ENCODE results near the gene NMB.
A peak's percentile ranks its signal among the peaks of the same experiment; 100 is the strongest.
"Not testable (repeated sequence)": the region's sequence is repeated elsewhere in the genome, so short reads cannot be mapped to it uniquely, and the experiment has no call there.

Gene NMB

GRCh38 chr15:84696757-84697156 lies 38.8 kb upstream of the NMB start:
- no peaks in the 10 kb centered on the region for H3K4me1 ChIP-seq
- no peak for DNase-seq
- H3K36me3 ChIP-seq: peaks cover 6% of the 10 kb centered on the region; the same call in 1 of the 2 replicates
- no peaks in the 10 kb centered on the region for H3K27me3 ChIP-seq
- no peak overlapping the region for H3K4me3 ChIP-seq (ENCODE audit: low read depth, low read length)
- no peak for TF ChIP-seq CTCF (IDR thresholded peaks at IDR 0.05; ENCODE audit: low read depth, low read length)
- no peaks in the 10 kb centered on the region for H3K9me3 ChIP-seq

GRCh38 chr15:84690342-84690741 lies 32.3 kb upstream of the NMB start:
- no peaks in the 10 kb centered on the region for H3K27me3 ChIP-seq
- peaks cover 36% of the 10 kb centered on the region for H3K36me3 ChIP-seq
- H3K4me1 ChIP-seq: no peaks in the 10 kb centered on the region
- H3K9me3 ChIP-seq: no peaks in the 10 kb centered on the region; the same call in 1 of the 2 replicates
- no peak for DNase-seq
- no peak overlapping the region for H3K4me3 ChIP-seq (ENCODE audit: low read depth, low read length)
- no peak for TF ChIP-seq CTCF (IDR thresholded peaks at IDR 0.05; ENCODE audit: low read depth, low read length)

- H3K27me3 ChIP-seq: no peaks in the 10 kb centered on the region
- no peak overlapping the region for H3K4me3 ChIP-seq (ENCODE audit: low read depth, low read length)
- no peaks in the 10 kb centered on the region; the same call in 1 of the 2 replicates for H3K9me3 ChIP-seq
- TF ChIP-seq CTCF (IDR thresholded peaks at IDR 0.05; ENCODE audit: low read depth, low read length): no peak
- peaks cover 36% of the 10 kb centered on the region for H3K36me3 ChIP-seq
- DNase-seq: no peak
- H3K4me1 ChIP-seq: no peaks in the 10 kb centered on the region
Observed at GRCh38 chr15:84689858-84690257, 31.9 kb upstream of the NMB start.

- H3K4me3 ChIP-seq (ENCODE audit: low read depth, low read length); H3K9me3 ChIP-seq; H3K27me3 ChIP-seq; DNase-seq; H3K4me1 ChIP-seq: not testable (repeated sequence)
- peaks cover 56% of the 10 kb centered on the region for H3K36me3 ChIP-seq
Observed at GRCh38 chr15:84686446-84686845, 28.4 kb upstream of the NMB start.

- H3K4me3 ChIP-seq (ENCODE audit: low read depth, low read length): no peak overlapping the region
- H3K9me3 ChIP-seq: no peaks in the 10 kb centered on the region; the same call in 1 of the 2 replicates
- TF ChIP-seq CTCF (IDR thresholded peaks at IDR 0.05; ENCODE audit: low read depth, low read length): no peak
- peaks cover 57% of the 10 kb centered on the region for H3K36me3 ChIP-seq
- no peaks in the 10 kb centered on the region for H3K4me1 ChIP-seq
- H3K27me3 ChIP-seq: no peaks in the 10 kb centered on the region
- DNase-seq: peak; percentile 18
Observed at GRCh38 chr15:84685304-84685703, 27.3 kb upstream of the NMB start.

- H3K4me1 ChIP-seq: no peaks in the 10 kb centered on the region
- no peaks in the 10 kb centered on the region for H3K9me3 ChIP-seq
- H3K27me3 ChIP-seq: no peaks in the 10 kb centered on the region
- TF ChIP-seq CTCF (IDR thresholded peaks at IDR 0.05; ENCODE audit: low read depth, low read length): no peak
- no peak for DNase-seq
- H3K36me3 ChIP-seq: peaks cover 58% of the 10 kb centered on the region
- no peak overlapping the region for H3K4me3 ChIP-seq (ENCODE audit: low read depth, low read length)
Observed at GRCh38 chr15:84684092-84684491, 26.1 kb upstream of the NMB start.

GRCh38 chr15:84681831-84682230 lies 23.8 kb upstream of the NMB start:
- DNase-seq: no peak
- Histone ChIP-seq H3K27me3 (no peaks in the 10 kb centered on the region), H3K4me3 (ENCODE audit: low read depth, low read length) (no peak overlapping the region), H3K9me3 (no peaks in the 10 kb centered on the region), H3K36me3 (peaks cover 46% of the 10 kb centered on the region), H3K4me1 (no peaks in the 10 kb centered on the region)
- TF ChIP-seq CTCF (IDR thresholded peaks at IDR 0.05; ENCODE audit: low read depth, low read length): no peak
